D341Med (cell line): ENCODE measurements around the gene SDR39U1.

Source experiments
- DNase-seq: peaks from one replicate; pipeline ENCODE4 v3.0.0; 2012; ENCODE audit warnings: low spot score

The SDR39U1 gene

GRCh38 chr14:24441904-24442239 lies 704 bp downstream of the SDR39U1 start:
- DNase-seq: no peak

GRCh38 chr14:24441485-24441884 lies 1.1 kb downstream of the SDR39U1 start:
- DNase-seq: no peak

GRCh38 chr14:24440606-24441399 lies 1.8 kb downstream of the SDR39U1 start:
- DNase-seq: no peak

GRCh38 chr14:24439830-24440605 lies 2.6 kb downstream of the SDR39U1 start:
- no peak for DNase-seq

GRCh38 chr14:24439257-24439656 lies 3.3 kb downstream of the SDR39U1 start:
- DNase-seq: no peak

- DNase-seq: no peak
These were observed 4.1 kb downstream of the SDR39U1 start for GRCh38 chr14:24438223-24439097.

GRCh38 chr14:24437736-24438067 lies 4.9 kb downstream of the SDR39U1 start:
- DNase-seq: no peak

GRCh38 chr14:24437020-24437735 lies 5.4 kb downstream of the SDR39U1 start:
- no peak for DNase-seq

- peak; percentile 69 for DNase-seq
These were observed 6.1 kb downstream of the SDR39U1 start for GRCh38 chr14:24436355-24437019.

GRCh38 chr14:24435998-24436354 lies 6.6 kb downstream of the SDR39U1 start:
- no peak for DNase-seq

GRCh38 chr14:24435192-24435810 lies 7.3 kb downstream of the SDR39U1 start:
- DNase-seq: no peak

- DNase-seq: no peak
These were observed 7.9 kb downstream of the SDR39U1 start for GRCh38 chr14:24434676-24435075.

- no peak for DNase-seq
These were observed 8.5 kb downstream of the SDR39U1 start for GRCh38 chr14:24434036-24434435.

GRCh38 chr14:24432259-24433131 lies 10.1 kb downstream of the SDR39U1 start:
- DNase-seq: no peak

- peak; percentile 91 for DNase-seq
These were observed 10.9 kb downstream of the SDR39U1 start for GRCh38 chr14:24431569-24432258.

GRCh38 chr14:24430682-24431568 lies 11.7 kb downstream of the SDR39U1 start:
- peak; percentile 44 for DNase-seq

- DNase-seq: peak; percentile 70
These were observed 12.4 kb downstream of the SDR39U1 start for GRCh38 chr14:24430143-24430681.
